Omental fat pad (tissue), 4 donors: ENCODE results near the gene NAV3. TPM values are rescaled to one million over a fixed set of nuclear protein-coding genes. Genes with fewer than 3 reads are reported as not detected.
"Not testable (repeated sequence)": the region's sequence is repeated elsewhere in the genome, so short reads cannot be mapped to it uniquely, and the experiment has no call there.

Source experiments
- ATAC-seq: fragments of 150-250 bp; one replicate; pipeline ENCODE4 v1.9.1; 2016; ENCODE audit warnings: mild to moderate bottlenecking, moderate library complexity; ENCODE audit not compliant: low FRiP score
- DNase-seq: peaks from one replicate; pipeline ENCODE4 v3.0.0-alpha.2; 2019; ENCODE audit warnings: low spot score
- CTCF ChIP-seq, 3 donors: fragments of 450-650 bp; IDR thresholded peaks; one replicate each; pipeline ENCODE4 v1.5.1; 2016 to 2017; ENCODE audit warnings: antibody characterized with exemption in 3 of 3, mild to moderate bottlenecking in 3 of 3, moderate library complexity in 2 of 3
- total RNA-seq, 4 donors: library from RNA; depleted of rRNA; stranded (reverse); fragments of >200 nt; gene quantifications; one replicate each; pipeline ENCODE4 v1.1.0, GENCODE V29; 2016

Gene NAV3
- total RNA-seq, 4 donors from 2014 or later: 12.5 to 24.3 (median 15.3) TPM

- no peak for ATAC-seq
- no peak for TF ChIP-seq CTCF (IDR thresholded peaks at IDR 0.05)
- no peak for DNase-seq
Measured at GRCh38 chr12:78090266-78090665, 259.6 kb downstream of the NAV3 start.

- no peak for TF ChIP-seq CTCF (IDR thresholded peaks at IDR 0.05)
- DNase-seq (no peak), ATAC-seq (no peak)
Measured at GRCh38 chr12:78095623-78096022, 264.9 kb downstream of the NAV3 start.

- no peak for ATAC-seq
- no peak for DNase-seq
- TF ChIP-seq CTCF (IDR thresholded peaks at IDR 0.05): no peak
Measured at GRCh38 chr12:78096909-78097597, 266.4 kb downstream of the NAV3 start.

GRCh38 chr12:78099806-78100205 is 269.1 kb downstream of the NAV3 start:
- ATAC-seq (no peak), DNase-seq (no peak)
- TF ChIP-seq CTCF (IDR thresholded peaks at IDR 0.05): no peak

- ATAC-seq (no peak), DNase-seq (no peak)
- TF ChIP-seq CTCF (IDR thresholded peaks at IDR 0.05): no peak
Measured at GRCh38 chr12:78101113-78101876, 270.6 kb downstream of the NAV3 start.

- no peak for TF ChIP-seq CTCF (IDR thresholded peaks at IDR 0.05)
- no peak for ATAC-seq
- DNase-seq: no peak
Measured at GRCh38 chr12:78101946-78102635, 271.4 kb downstream of the NAV3 start.

GRCh38 chr12:78102801-78103200 is 272.1 kb downstream of the NAV3 start:
- DNase-seq, ATAC-seq: not testable (repeated sequence)
